Natural killer cell (primary cell): ENCODE results near the gene CPA3. TPM values are rescaled to one million over a fixed set of nuclear protein-coding genes. Genes with fewer than 3 reads are reported as not detected.

Experiments
- ATAC-seq, 3 donors: fragments of 150-1000 bp in 2 of 3; fragments of 200-7000 bp in 1 of 3; cut with Tn5 transposase; 1 replicate in 1 of 3; 2 replicates in 2 of 3; pipeline ENCODE4 v1.10.0; 2021; ENCODE audit warnings: mild to moderate bottlenecking in 2 of 3, moderate library complexity in 2 of 3
- DNase-seq, 2 donors: peaks; one replicate each; pipeline versions ENCODE4 v3.0.0 to v3.0.0-alpha.2; 2013 to 2021; ENCODE audit warnings: mixed read lengths in 1 of 2
- H3K27ac ChIP-seq: one replicate; pipeline ENCODE4 v1.5.1; 2013; ENCODE audit warnings: mild to moderate bottlenecking, low read length
- H3K27me3 ChIP-seq: one replicate; pipeline ENCODE4 v1.6.1; 2013; ENCODE audit warnings: low read length; ENCODE audit not compliant: control insufficient read depth, insufficient read depth
- H3K36me3 ChIP-seq: one replicate; pipeline ENCODE4 v1.6.1; 2013; ENCODE audit warnings: low read length; ENCODE audit not compliant: control insufficient read depth, insufficient read depth
- H3K4me1 ChIP-seq: one replicate; pipeline ENCODE4 v1.6.1; 2013; ENCODE audit warnings: low read length; ENCODE audit not compliant: control insufficient read depth, insufficient read depth
- H3K4me3 ChIP-seq: one replicate; pipeline ENCODE4 v1.5.1; 2013; ENCODE audit warnings: low read length
- H3K9me3 ChIP-seq: one replicate; pipeline ENCODE4 v1.6.1; 2013; ENCODE audit warnings: low read length; ENCODE audit not compliant: control insufficient read depth, insufficient read depth
- H3K27ac Mint-ChIP-seq, 2 donors: one replicate each; pipeline ENCODE4 v1.8.0; 2022; ENCODE audit warnings: mild to moderate bottlenecking in 2 of 2, mixed read lengths in 2 of 2, moderate library complexity in 1 of 2
- H3K27me3 Mint-ChIP-seq, 2 donors: one replicate each; pipeline ENCODE4 v1.8.0; 2022; ENCODE audit warnings: low read depth in 2 of 2, mixed read lengths in 2 of 2
- H3K36me3 Mint-ChIP-seq: one replicate; pipeline ENCODE4 v1.8.0; 2022; ENCODE audit warnings: mixed read lengths
- H3K4me1 Mint-ChIP-seq, 2 donors: one replicate each; pipeline ENCODE4 v1.8.0; 2022; ENCODE audit warnings: mixed read lengths in 2 of 2
- H3K4me3 Mint-ChIP-seq: one replicate; pipeline ENCODE4 v1.8.0; 2022; ENCODE audit warnings: mild to moderate bottlenecking, moderate library complexity, mixed read lengths
- H3K9me3 Mint-ChIP-seq, 2 donors: one replicate each; pipeline ENCODE4 v1.8.0; 2022; ENCODE audit warnings: mixed read lengths in 2 of 2
- CTCF ChIP-seq: fragments of 200-600 bp; IDR thresholded peaks from one replicate; pipeline ENCODE4 v1.8.0; 2022; ENCODE audit warnings: antibody characterized with exemption
- WGBS: methylation state at CpG from one replicate; pipeline ENCODE4 v1.1.7; 2013; ENCODE audit warnings: missing lambda C conversion rate; ENCODE audit not compliant: insufficient coverage; 5-methylcytosine and 5-hydroxymethylcytosine counted together
- intact Hi-C: fragments of 100-400 bp; cut with micrococcal nuclease; formaldehyde crosslinking; loops from one replicate; pipeline ENCODE4 v1.14.2; 2022
- total RNA-seq, 4 donors: library from RNA; stranded (reverse); fragments of 120-200 nt in 1 of 4; gene quantifications; one replicate each; pipeline versions ENCODE4 v1.2.3 to v1.2.4, GENCODE V29; 2013 to 2022

CPA3 gene
- total RNA-seq, 3 donors from 2014 or later (not counting 1 experiment from before 2014, with no cell fraction given) = 1.1 to 59.7 TPM; not detected in 1

DNA sequence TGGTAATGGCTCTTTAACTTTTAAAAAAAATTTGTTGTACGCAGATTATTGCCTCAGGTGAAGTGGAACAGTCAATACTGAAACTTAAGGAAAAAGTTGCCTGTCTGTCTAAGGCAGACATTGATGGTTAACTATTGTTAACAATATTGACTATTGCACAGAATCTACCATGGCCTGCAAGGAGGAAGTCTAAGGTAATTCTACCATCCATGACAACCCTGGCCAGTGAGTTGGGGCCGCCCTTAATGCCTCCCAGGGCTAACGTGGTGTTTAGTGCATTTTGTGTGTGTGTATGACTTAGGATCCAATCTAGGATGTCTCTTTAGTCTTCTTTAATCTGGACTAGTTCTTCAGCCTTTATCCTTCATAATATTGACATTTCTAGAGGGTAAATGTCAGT is 39.6 kb upstream of the CPA3 start:
- H3K27ac ChIP-seq = no peak overlapping the region
- 79% methylated on average over 2 of the region's 3 CpGs for WGBS
- H3K4me1 Mint-ChIP-seq = no peaks in the 10 kb centered on the region
- DNase-seq (no peak), ATAC-seq (no peak)
- no peaks in the 10 kb centered on the region for H3K36me3 Mint-ChIP-seq
- no peak overlapping the region for H3K4me3 Mint-ChIP-seq
- H3K4me1 ChIP-seq = no peaks in the 10 kb centered on the region
- no peaks in the 10 kb centered on the region for H3K27me3 Mint-ChIP-seq
- no peak for TF ChIP-seq CTCF
- no peaks in the 10 kb centered on the region for H3K9me3 Mint-ChIP-seq
- H3K27me3 ChIP-seq = peaks cover 2% of the 10 kb centered on the region
- no peaks in the 10 kb centered on the region for H3K36me3 ChIP-seq
- no peak overlapping the region for H3K4me3 ChIP-seq
- no peaks in the 10 kb centered on the region for H3K9me3 ChIP-seq
- H3K27ac Mint-ChIP-seq = no peak overlapping the region
- intact Hi-C loops = no loop called here

DNA sequence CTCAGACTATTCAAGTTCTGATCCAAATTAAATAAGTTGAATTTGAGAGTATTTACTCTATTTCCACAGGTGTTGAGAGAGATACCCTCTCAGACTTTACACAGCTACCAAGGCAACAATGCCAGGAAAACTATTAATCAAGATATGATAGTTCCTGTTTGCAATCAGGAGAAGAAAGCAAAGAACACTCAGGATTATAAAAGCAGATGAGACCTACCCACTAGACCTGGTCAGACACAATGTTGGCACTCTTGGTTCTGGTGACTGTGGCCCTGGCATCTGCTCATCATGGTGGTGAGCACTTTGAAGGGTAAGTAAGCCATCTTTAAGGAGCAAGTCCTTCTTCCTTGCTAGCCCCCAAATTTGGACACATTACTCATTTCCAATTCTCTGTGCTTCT is 37.5 kb upstream of the CPA3 start, which contains the start of gene CPB1:
TSS of gene CPB1 (plus strand) at position 227 of the 400 bp plus-strand sequence. CDS start at position 240, 13 bp downstream.
- H3K27me3 ChIP-seq = peaks cover 2% of the 10 kb centered on the region
- no peak for TF ChIP-seq CTCF
- Mint-ChIP-seq H3K4me3 (no peak within 1 kb of the TSS), H3K27me3 (peaks cover 0 to 2% of the 10 kb centered on the region in 2 donors), H3K27ac (no peak within 1 kb of the TSS), H3K9me3 (no peaks in the 10 kb centered on the region), H3K4me1 (no peaks in the 10 kb centered on the region), H3K36me3 (no peaks in the 10 kb centered on the region)
- ATAC-seq (no peak), DNase-seq (no peak)
- no peaks in the 10 kb centered on the region for H3K36me3 ChIP-seq
- no peaks in the 10 kb centered on the region for H3K9me3 ChIP-seq
- no peak within 1 kb of the TSS for H3K27ac ChIP-seq
- no peak within 1 kb of the TSS for H3K4me3 ChIP-seq
- H3K4me1 ChIP-seq = no peaks in the 10 kb centered on the region
- intact Hi-C loops = no loop called here

DNA sequence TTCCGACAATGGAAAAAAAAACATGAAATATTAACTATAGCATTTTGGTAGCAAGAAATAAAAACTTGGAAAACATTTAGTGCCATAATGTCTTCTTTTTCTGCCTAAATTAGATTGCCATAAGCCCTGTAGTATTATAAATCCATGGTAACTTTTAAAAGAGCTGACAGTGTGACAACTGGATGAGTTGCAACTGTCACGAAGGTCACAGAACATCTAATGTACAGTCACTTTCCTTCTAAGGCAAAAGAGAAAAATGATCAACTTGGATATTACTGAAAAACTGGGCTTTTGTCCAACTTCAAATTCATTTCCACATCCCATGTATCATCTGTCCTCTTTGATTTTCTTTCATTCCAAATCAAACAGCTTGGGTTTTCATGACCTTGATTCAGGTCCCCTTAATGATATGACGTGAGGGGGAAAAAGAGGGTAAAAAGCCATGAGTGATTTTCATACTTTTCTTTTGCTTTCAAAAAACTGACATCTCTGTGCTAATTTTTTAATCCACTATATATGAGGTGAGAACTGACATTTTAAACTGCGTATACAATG is 36.9 kb upstream of the CPA3 start:
- H3K9me3 Mint-ChIP-seq = no peaks in the 10 kb centered on the region
- no peaks in the 10 kb centered on the region for H3K4me1 Mint-ChIP-seq
- 40% methylated on average over 1 of the region's 4 CpGs for WGBS
- H3K4me1 ChIP-seq = no peaks in the 10 kb centered on the region
- intact Hi-C loops = no loop called here
- no peaks in the 10 kb centered on the region for H3K36me3 ChIP-seq
- no peak overlapping the region for H3K4me3 Mint-ChIP-seq
- no peaks in the 10 kb centered on the region for H3K36me3 Mint-ChIP-seq
- H3K27me3 Mint-ChIP-seq = peaks cover 0 to 2% of the 10 kb centered on the region in 2 donors
- no peaks in the 10 kb centered on the region for H3K9me3 ChIP-seq
- H3K4me3 ChIP-seq = no peak overlapping the region
- H3K27ac ChIP-seq = no peak overlapping the region
- peaks cover 2% of the 10 kb centered on the region for H3K27me3 ChIP-seq
- no peak overlapping the region for H3K27ac Mint-ChIP-seq
- no peak for DNase-seq
- no peak for ATAC-seq
- no peak for TF ChIP-seq CTCF

- intact Hi-C loops = no loop called here
- H3K9me3 ChIP-seq = no peaks in the 10 kb centered on the region
- no peak overlapping the region for H3K4me3 ChIP-seq
- Mint-ChIP-seq H3K36me3 (no peaks in the 10 kb centered on the region), H3K27ac (no peak overlapping the region), H3K4me1 (no peaks in the 10 kb centered on the region), H3K27me3 (peaks cover 0 to 2% of the 10 kb centered on the region in 2 donors), H3K9me3 (no peaks in the 10 kb centered on the region), H3K4me3 (no peak overlapping the region)
- DNase-seq (no peak), ATAC-seq (no peak)
- H3K27me3 ChIP-seq = peaks cover 3% of the 10 kb centered on the region
- WGBS = 89% methylated on average over 3 of the region's 3 CpGs
- TF ChIP-seq CTCF = no peak
- H3K36me3 ChIP-seq = no peaks in the 10 kb centered on the region
- no peak overlapping the region for H3K27ac ChIP-seq
- no peaks in the 10 kb centered on the region for H3K4me1 ChIP-seq
Measured at GRCh38 chr3:148829926-148830325, 35.2 kb upstream of the CPA3 start.
